GM20000 (cell line): ENCODE results near the gene GIGYF1.
A peak's percentile ranks its signal among the peaks of the same experiment; 100 is the strongest.

ENCODE experiments used
- DNase-seq: peaks from one replicate; pipeline ENCODE4 v3.0.0; 2012; ENCODE audit warnings: low spot score
- TF ChIP-seq, protein P1 (sequence below): IDR thresholded peaks from 2 replicates; pipeline ENCODE4 v1.5.1; 2012; ENCODE audit warnings: mild to moderate bottlenecking, control low read depth; ENCODE audit errors: extremely low read depth, missing control alignments

Gene GIGYF1

DNA sequence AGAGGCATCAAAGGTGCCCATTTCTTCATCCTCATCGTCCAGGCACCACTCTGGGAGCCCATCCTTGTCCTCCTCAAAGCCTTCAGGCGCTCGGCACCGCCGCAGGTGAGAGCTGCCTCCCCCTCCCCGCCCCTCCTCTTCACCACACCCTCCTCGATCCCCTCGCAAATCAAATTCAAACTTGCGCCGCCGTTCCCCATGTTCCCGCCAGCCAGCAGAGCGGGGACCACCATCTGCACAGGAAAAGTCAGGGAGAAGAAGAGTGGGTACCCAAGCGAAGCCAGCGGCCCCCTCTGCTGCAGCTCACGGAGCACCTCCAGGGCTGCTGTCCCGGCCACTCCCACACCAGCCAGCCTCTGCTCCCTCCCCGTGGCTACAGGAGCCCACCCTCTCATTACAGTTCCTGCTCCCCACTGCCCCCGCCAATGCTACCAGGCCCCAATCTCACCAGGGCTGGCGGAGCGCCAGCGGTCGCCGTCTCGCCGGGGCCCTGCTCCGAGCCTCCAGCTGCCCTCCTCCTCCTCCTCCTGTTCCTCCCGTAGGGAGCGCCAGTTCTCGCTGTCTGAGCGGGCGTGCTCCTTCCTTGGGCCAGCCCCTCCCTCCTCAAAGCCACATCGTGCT is 7.7 kb downstream of the GIGYF1 start:
- TF ChIP-seq, protein P1, sequence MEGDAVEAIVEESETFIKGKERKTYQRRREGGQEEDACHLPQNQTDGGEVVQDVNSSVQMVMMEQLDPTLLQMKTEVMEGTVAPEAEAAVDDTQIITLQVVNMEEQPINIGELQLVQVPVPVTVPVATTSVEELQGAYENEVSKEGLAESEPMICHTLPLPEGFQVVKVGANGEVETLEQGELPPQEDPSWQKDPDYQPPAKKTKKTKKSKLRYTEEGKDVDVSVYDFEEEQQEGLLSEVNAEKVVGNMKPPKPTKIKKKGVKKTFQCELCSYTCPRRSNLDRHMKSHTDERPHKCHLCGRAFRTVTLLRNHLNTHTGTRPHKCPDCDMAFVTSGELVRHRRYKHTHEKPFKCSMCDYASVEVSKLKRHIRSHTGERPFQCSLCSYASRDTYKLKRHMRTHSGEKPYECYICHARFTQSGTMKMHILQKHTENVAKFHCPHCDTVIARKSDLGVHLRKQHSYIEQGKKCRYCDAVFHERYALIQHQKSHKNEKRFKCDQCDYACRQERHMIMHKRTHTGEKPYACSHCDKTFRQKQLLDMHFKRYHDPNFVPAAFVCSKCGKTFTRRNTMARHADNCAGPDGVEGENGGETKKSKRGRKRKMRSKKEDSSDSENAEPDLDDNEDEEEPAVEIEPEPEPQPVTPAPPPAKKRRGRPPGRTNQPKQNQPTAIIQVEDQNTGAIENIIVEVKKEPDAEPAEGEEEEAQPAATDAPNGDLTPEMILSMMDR = no peak

DNA sequence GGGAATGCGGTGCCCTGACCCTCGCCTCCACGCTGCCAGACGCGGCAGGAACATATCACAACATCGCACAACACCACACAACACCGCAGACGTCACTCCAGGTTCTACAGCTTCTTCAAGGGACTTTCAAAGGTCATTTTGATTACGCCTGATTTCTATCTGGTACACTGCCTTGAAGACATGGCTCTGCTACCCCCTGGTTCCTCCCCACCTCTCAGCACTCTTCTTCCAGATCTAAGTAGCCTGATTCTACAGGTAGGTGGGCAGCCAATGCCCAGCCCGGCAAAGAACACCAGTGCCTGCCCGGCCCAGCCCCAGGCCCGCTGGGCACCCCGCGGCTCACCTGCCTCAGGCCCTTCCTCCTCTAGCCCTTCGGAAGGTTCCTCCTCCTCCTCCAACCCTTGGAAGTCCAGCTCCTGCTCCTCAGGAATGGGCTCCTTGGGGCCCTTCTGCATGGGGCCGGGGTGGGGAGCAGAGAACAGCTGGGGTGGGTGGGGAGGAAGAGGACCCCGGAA is 8.4 kb downstream of the GIGYF1 start:
- TF ChIP-seq, protein P1 = no peak
- DNase-seq = no peak

More for the DNA sequence above, 7.7 kb downstream of the GIGYF1 start:
- DNase-seq = no peak

DNA sequence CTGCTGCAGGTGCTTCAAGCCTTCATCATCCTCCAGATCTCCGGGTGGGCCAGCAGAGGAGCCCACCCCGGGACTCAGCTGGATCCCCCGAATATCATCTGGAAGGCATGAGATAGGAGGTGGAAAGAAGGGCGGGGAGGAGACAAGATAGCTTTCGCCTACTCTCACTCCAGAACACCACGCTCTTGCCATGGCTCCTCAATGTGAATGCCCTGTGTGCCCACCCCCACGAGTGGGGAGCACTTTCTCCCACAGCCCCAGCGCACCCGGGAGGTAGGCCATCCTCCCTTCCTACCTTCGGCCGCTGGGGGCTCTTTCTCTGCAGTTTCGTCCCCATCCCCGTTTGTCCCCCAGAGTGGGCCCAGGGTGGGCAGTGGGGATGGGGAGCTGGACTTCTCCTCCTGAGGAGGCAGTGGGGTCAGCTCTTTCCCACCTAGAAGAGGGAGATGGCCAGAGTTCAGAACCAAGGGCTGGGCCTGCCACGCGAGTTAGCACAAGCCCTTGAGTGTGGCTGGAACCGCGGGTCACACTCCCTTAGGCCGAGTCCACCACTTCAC is 8.9 kb downstream of the GIGYF1 start:
- DNase-seq = peak; percentile 21
- TF ChIP-seq, protein P1 = no peak

DNA sequence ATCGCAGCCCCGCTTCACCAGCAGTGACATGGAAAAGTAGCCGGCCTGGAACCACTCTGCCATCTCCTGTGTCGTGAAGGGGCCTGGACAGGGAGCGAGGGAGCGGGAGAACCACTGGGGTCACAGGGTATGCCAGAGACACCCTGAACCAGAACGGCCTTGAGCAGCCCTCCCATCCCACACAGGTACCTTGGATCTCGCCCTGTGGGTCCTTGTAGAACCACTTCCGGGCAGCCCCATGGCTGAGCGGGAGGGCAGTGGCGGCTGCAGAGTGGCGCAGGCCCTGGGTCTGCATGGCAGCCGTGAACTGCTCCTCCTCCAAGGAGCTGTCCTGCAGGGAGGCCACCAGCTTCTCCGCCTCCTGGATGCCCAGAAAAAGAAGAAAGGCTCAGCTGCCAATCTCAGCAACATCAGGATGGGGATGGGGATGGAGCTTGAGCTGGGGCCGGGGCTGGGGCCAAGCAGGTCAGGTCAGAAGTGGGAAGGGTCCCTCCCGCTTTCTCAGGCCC is 9.5 kb downstream of the GIGYF1 start:
- DNase-seq = peak; percentile 23
- TF ChIP-seq, protein P1 = no peak

DNA sequence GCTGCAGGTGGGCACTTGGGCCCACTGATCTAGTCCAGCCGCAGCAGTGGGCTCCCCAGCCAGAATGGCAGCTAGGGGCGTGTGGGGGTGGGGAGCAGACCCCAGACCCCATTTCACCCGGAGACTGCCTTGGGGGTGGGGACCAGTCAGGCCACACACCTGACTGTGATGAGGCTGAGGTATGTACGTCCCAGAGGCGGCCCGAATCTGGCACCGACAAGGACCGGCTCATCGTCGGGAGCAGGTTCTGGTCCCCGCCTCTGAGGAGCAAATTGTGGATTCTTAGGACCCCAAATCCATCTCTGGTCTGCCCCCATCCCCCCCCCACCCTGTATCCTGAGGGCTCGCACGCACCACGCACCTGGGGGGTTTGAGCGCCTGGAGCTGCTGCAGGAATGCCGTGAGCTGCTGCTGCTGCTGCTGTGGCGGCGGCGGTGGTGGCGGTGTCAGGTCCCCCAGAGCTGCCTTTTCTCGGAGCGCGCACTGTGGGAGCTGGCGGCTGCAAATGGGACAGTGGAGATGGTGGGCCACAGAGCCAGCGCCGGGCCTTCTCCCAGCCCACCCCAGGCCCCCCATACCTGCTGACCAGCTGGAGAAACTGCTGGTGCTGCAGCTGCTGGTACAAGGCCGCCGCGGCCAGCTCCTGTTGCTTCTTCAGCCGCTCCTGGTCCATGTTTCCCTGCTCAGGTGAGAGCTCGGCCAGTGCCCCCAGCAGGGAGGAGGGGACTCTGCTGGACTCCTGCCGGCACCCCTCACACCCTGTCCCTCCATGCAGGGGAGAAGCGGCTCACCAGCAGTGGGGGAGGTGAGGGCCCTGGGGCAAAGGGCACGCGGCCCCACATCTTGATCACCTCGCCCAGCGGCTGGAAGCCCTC is 10.2 kb downstream of the GIGYF1 start:
- TF ChIP-seq, protein P1 = no peak
- DNase-seq = peak; percentile 21

DNA sequence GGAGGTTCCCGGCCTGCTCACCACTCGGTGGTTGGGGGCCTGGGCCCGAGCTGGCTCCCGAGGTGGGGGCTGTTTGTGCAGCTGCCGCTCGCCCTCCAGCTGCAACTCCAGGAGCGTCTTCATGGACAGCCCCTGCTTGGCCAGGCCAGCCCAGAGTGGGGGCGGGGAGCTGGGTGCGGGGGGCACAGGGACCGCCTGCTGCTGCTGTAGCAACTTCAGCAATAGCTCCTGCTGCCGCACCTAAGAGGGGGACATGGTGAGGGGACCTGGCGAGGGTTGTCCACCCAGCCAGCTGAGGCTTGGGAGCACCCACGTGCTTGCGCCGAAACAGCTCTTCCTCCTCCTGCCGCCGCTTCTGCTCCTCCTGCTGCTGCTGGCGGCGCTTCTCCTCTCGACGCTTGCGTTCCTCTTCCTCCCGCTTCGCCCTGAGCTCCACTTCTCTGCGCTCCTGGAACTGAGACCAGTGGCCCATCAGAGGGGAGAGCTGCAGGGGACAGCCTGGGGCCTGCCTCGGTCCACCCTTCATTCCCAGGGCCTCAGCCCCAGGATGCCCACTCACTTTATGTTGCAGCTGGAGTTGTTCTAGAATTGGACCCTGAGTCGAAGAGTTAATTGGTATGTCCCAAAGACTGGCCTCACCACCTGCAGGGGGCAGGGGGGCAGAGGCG is 10.9 kb downstream of the GIGYF1 start:
- TF ChIP-seq, protein P1 = no peak
- peak; percentile 22 for DNase-seq
